Kidney epithelial cell (primary cell): Measurements from ENCODE around the gene GPR132. TPM values are rescaled to one million over a fixed set of nuclear protein-coding genes. Genes with fewer than 3 reads are reported as not detected.
"Not testable (repeated sequence)": the region's sequence is repeated elsewhere in the genome, so short reads cannot be mapped to it uniquely, and the experiment has no call there.

Experiments used
- DNase-seq: peaks from one replicate; pipeline ENCODE4 v3.0.0-alpha.2; 2010; ENCODE audit warnings: low read depth
- H3K27me3 ChIP-seq: 2 replicates; pipeline ENCODE4 v1.6.0; 2011; ENCODE audit warnings: low read length; ENCODE audit not compliant: control insufficient read depth, insufficient read depth
- H3K36me3 ChIP-seq: 2 replicates; pipeline ENCODE4 v1.5.1; 2011; ENCODE audit warnings: low read length; ENCODE audit not compliant: control insufficient read depth, insufficient read depth
- H3K4me3 ChIP-seq: 2 replicates; pipeline ENCODE4 v1.5.1; 2011; ENCODE audit warnings: low read depth, mild to moderate bottlenecking, control low read depth, low read length
- CTCF ChIP-seq: IDR thresholded peaks from 2 replicates; pipeline ENCODE4 v1.5.1; 2011; ENCODE audit warnings: mild to moderate bottlenecking, moderate library complexity, low read length, control low read depth, inconsistent platforms; ENCODE audit not compliant: insufficient read depth, poor library complexity, severe bottlenecking
- total RNA-seq: library from RNA; depleted of rRNA; stranded (reverse); fragments of >200 nt; gene quantifications from 2 replicates; pipeline ENCODE4 v1.2.3, GENCODE V29; 2015

The GPR132 gene
- total RNA-seq, 1 donor from 2014 or later = 1.7 TPM

- Histone ChIP-seq H3K36me3 (no peaks in the 10 kb centered on the region), H3K27me3 (no peaks in the 10 kb centered on the region), H3K4me3 (no peak overlapping the region)
- no peak for DNase-seq
- no peak for TF ChIP-seq CTCF
These were observed 25.6 kb downstream of the GPR132 start for GRCh38 chr14:105039458-105040205.

- DNase-seq, H3K36me3 ChIP-seq: not testable (repeated sequence)
These were observed 29.6 kb downstream of the GPR132 start for GRCh38 chr14:105035616-105036015.

GRCh38 chr14:105034315-105035039 lies 30.8 kb downstream of the GPR132 start:
- no peak for DNase-seq
- H3K27me3 ChIP-seq = no peaks in the 10 kb centered on the region
- no peaks in the 10 kb centered on the region for H3K36me3 ChIP-seq
- no peak for TF ChIP-seq CTCF
- peak overlapping the region; percentile 36 for H3K4me3 ChIP-seq

More at GRCh38 chr14:105035616-105036015, 29.6 kb downstream of the GPR132 start:
- H3K27me3 ChIP-seq, H3K4me3 ChIP-seq: not testable (repeated sequence)

GRCh38 chr14:105033412-105033900 lies 31.8 kb downstream of the GPR132 start:
- not testable (repeated sequence) for DNase-seq, H3K27me3 ChIP-seq
- peak overlapping the region; percentile 36 for H3K4me3 ChIP-seq

GRCh38 chr14:105032451-105032901 lies 32.8 kb downstream of the GPR132 start:
- H3K36me3 ChIP-seq, H3K27me3 ChIP-seq, H3K4me3 ChIP-seq: not testable (repeated sequence)
- peak; percentile 85 for DNase-seq

More at GRCh38 chr14:105033412-105033900, 31.8 kb downstream of the GPR132 start:
- not testable (repeated sequence) for H3K36me3 ChIP-seq

- Histone ChIP-seq H3K36me3 (no peaks in the 10 kb centered on the region), H3K4me3 (no peak overlapping the region), H3K27me3 (no peaks in the 10 kb centered on the region)
- no peak for TF ChIP-seq CTCF
- no peak for DNase-seq
These were observed 34.3 kb downstream of the GPR132 start for GRCh38 chr14:105030836-105031396.

- TF ChIP-seq CTCF = no peak
- no peak for DNase-seq
- H3K27me3 ChIP-seq = no peaks in the 10 kb centered on the region
- no peak overlapping the region for H3K4me3 ChIP-seq
- no peaks in the 10 kb centered on the region for H3K36me3 ChIP-seq
These were observed 35.0 kb downstream of the GPR132 start for GRCh38 chr14:105030194-105030593.
